Limb (tissue), 2 donors: ENCODE results near the gene OR10J5.
"Not testable (repeated sequence)": the region's sequence is repeated elsewhere in the genome, so short reads cannot be mapped to it uniquely, and the experiment has no call there.

Experiments used
- DNase-seq, 2 donors: peaks; one replicate each; pipeline ENCODE4 v3.0.0-alpha.2; 2016; ENCODE audit errors: extremely low spot score in 2 of 2

The OR10J5 gene

GRCh38 chr1:159535907-159536306 is at the start of gene OR10J5:
TSS of gene OR10J5 (minus strand) at chr1:159536007. CDS start at chr1:159536007, 0 bp downstream.
- no peak for DNase-seq

- DNase-seq: no peak
These were observed 48.7 kb upstream of the OR10J5 start for GRCh38 chr1:159584536-159584935.

- DNase-seq: no peak
These were observed 45.6 kb upstream of the OR10J5 start for GRCh38 chr1:159581422-159581821.

GRCh38 chr1:159580340-159580739 is 44.5 kb upstream of the OR10J5 start:
- DNase-seq: no peak

- DNase-seq: no peak
These were observed 41.6 kb upstream of the OR10J5 start for GRCh38 chr1:159577446-159577845.

- no peak for DNase-seq
These were observed 26.9 kb upstream of the OR10J5 start for GRCh38 chr1:159562680-159563079.

GRCh38 chr1:159561497-159561896 is 25.7 kb upstream of the OR10J5 start:
- DNase-seq: no peak

- no peak for DNase-seq
These were observed 24.8 kb upstream of the OR10J5 start for GRCh38 chr1:159560599-159560998.

GRCh38 chr1:159556931-159557369 is 21.1 kb upstream of the OR10J5 start:
- DNase-seq: no peak

GRCh38 chr1:159554696-159555095 is 18.9 kb upstream of the OR10J5 start:
- no peak for DNase-seq

- DNase-seq: no peak
These were observed 18.5 kb upstream of the OR10J5 start for GRCh38 chr1:159554261-159554660.

- no peak for DNase-seq
These were observed 12.3 kb upstream of the OR10J5 start for GRCh38 chr1:159548126-159548525.

GRCh38 chr1:159532922-159533321 is 2.9 kb downstream of the OR10J5 start:
- no peak for DNase-seq

- not testable (repeated sequence) for DNase-seq
These were observed 11.0 kb downstream of the OR10J5 start for GRCh38 chr1:159524792-159525191.

- no peak for DNase-seq
These were observed 25.6 kb downstream of the OR10J5 start for GRCh38 chr1:159510229-159510541.

- DNase-seq: no peak
These were observed 26.2 kb downstream of the OR10J5 start for GRCh38 chr1:159509440-159510228.

- no peak for DNase-seq
These were observed 26.9 kb downstream of the OR10J5 start for GRCh38 chr1:159508951-159509350.

- no peak for DNase-seq
These were observed 30.1 kb downstream of the OR10J5 start for GRCh38 chr1:159505676-159506075.

GRCh38 chr1:159501082-159501481 is 34.7 kb downstream of the OR10J5 start:
- DNase-seq: no peak

GRCh38 chr1:159494513-159495210 is 41.1 kb downstream of the OR10J5 start:
- DNase-seq: not testable (repeated sequence)

- no peak for DNase-seq
These were observed 42.5 kb downstream of the OR10J5 start for GRCh38 chr1:159493354-159493753.

GRCh38 chr1:159492575-159493323 is 43.1 kb downstream of the OR10J5 start:
- DNase-seq: no peak
